Measurements from ENCODE around the gene PLPPR2. TPM values are rescaled to one million over a fixed set of nuclear protein-coding genes. Genes with fewer than 3 reads are reported as not detected.
"Not testable (repeated sequence)": the region's sequence is repeated elsewhere in the genome, so short reads cannot be mapped to it uniquely, and the experiment has no call there.

The PLPPR2 gene
- total RNA-seq, 5 donors from 2014 or later (not counting 1 experiment from before 2014, with no cell fraction given), result 8.6 to 16.2 (median 10.7) TPM

- Mint-ChIP-seq H3K27ac (peak within 1 kb of the TSS; percentile 81 to 84), H3K4me1 (peaks cover 14 to 29% (median 27%) of the 10 kb centered on the region in 3 donors), H3K27me3 (no peaks in the 10 kb centered on the region), H3K9me3 (no peaks in the 10 kb centered on the region), H3K36me3 (peaks cover 26% of the 10 kb centered on the region), H3K4me3 (peak within 1 kb of the TSS; percentile 79 to 80 (median 79))
- POLR2A ChIA-PET, result interaction anchor here in 1 of 2 donors (0.6 kb wide), 1 partner anchor 410 kb away, joined by 3 read pairs; no protein-coding TSS in a partner anchor
- Histone ChIP-seq H3K36me3 (ENCODE audit: control insufficient read depth in 2 of 2, extremely low read depth in 1 of 2, insufficient read depth in 1 of 2, low read length in 1 of 2) (peaks cover 4 to 11% of the 10 kb centered on the region in 2 donors), H3K27me3 (replicated peaks in 1 of 2; ENCODE audit: control insufficient read depth in 2 of 2, extremely low read depth in 1 of 2, insufficient read depth in 2 of 2, low read length in 1 of 2) (peaks cover 0 to 5% of the 10 kb centered on the region in 2 experiments), H3K9me3 (no peaks in the 10 kb centered on the region), H3K27ac (ENCODE audit: low read length) (peak within 1 kb of the TSS; percentile 45), H3K4me3 (ENCODE audit: control insufficient read depth in 1 of 2, extremely low read depth in 1 of 2, low read length in 1 of 2) (peak within 1 kb of the TSS; percentile 52 to 58), H3K4me1 (ENCODE audit: control insufficient read depth in 1 of 2, extremely low read depth in 1 of 2, insufficient read depth in 2 of 2, low read length in 2 of 2) (peaks cover 0 to 35% of the 10 kb centered on the region in 2 experiments)
- DNase-seq (peak; percentile 41 to 79 (median 62)), ATAC-seq (replicated peaks in 1 of 4) (peak; percentile 92 to 96 (median 92))
- WGBS (ENCODE audit: insufficient coverage), result 7% methylated on average over 42 of the region's 53 CpGs
- CTCF ChIA-PET, result interaction anchor here in 1 of 2 donors (0.6 kb wide), 1 partner anchor 37 kb away, joined by 9 read pairs; no protein-coding TSS in a partner anchor
Observed at GRCh38 chr19:11339254-11340098, 15.8 kb upstream of the PLPPR2 start, which contains the start of gene RAB3D. TSS of gene RAB3D (minus strand) at chr19:11339657. CDS start at chr19:11337399, 2,258 bp downstream.

- H3K9me3 ChIP-seq; POLR2A ChIA-PET; H3K27me3 ChIP-seq (replicated peaks in 1 of 2; ENCODE audit: control insufficient read depth in 2 of 2, extremely low read depth in 1 of 2, insufficient read depth in 2 of 2, low read length in 1 of 2); H3K36me3 ChIP-seq (ENCODE audit: control insufficient read depth in 2 of 2, extremely low read depth in 1 of 2, insufficient read depth in 1 of 2, low read length in 1 of 2); ATAC-seq (replicated peaks in 1 of 4); H3K27me3 Mint-ChIP-seq; H3K9me3 Mint-ChIP-seq; H3K27ac ChIP-seq (ENCODE audit: low read length); DNase-seq: not testable (repeated sequence)
- Histone ChIP-seq H3K4me3 (ENCODE audit: control insufficient read depth in 1 of 2, extremely low read depth in 1 of 2, low read length in 1 of 2) (peak overlapping the region; percentile 52 to 58), H3K4me1 (ENCODE audit: control insufficient read depth in 1 of 2, extremely low read depth in 1 of 2, insufficient read depth in 2 of 2, low read length in 2 of 2) (peaks cover under 1 to 39% of the 10 kb centered on the region in 2 experiments)
- H3K36me3 Mint-ChIP-seq, result peaks cover 22% of the 10 kb centered on the region
- peak overlapping the region; percentile 79 to 80 (median 79) for H3K4me3 Mint-ChIP-seq
- CTCF ChIA-PET, result interaction anchor here in 1 of 2 donors (0.6 kb wide), 1 partner anchor 36 kb away, joined by 9 read pairs; no protein-coding TSS in a partner anchor
- H3K4me1 Mint-ChIP-seq, result peaks cover 18 to 31% (median 28%) of the 10 kb centered on the region in 3 donors
- 89% methylated on average over 6 of the region's 8 CpGs for WGBS (ENCODE audit: insufficient coverage)
- H3K27ac Mint-ChIP-seq, result peak overlapping the region in 1 of 2 donors; percentile 68
Observed at GRCh38 chr19:11340099-11340467, 15.1 kb upstream of the PLPPR2 start.

GRCh38 chr19:11342429-11342828 lies 12.8 kb upstream of the PLPPR2 start:
- DNase-seq (no peak), ATAC-seq (replicated peaks in 1 of 4) (no peak)
- no peak overlapping the region for H3K4me3 ChIP-seq (ENCODE audit: control insufficient read depth in 1 of 2, extremely low read depth in 1 of 2, low read length in 1 of 2)
- Mint-ChIP-seq H3K36me3 (peaks cover 5% of the 10 kb centered on the region), H3K27ac (no peak overlapping the region), H3K4me3 (no peak overlapping the region), H3K27me3 (no peaks in the 10 kb centered on the region), H3K9me3 (no peaks in the 10 kb centered on the region), H3K4me1 (peaks cover 41 to 48% (median 46%) of the 10 kb centered on the region in 3 donors)
- CTCF ChIA-PET, result no interaction called here
- no peak overlapping the region for H3K27ac ChIP-seq (ENCODE audit: low read length)
- no CpG with 5 or more reads among the region's 3 CpGs for WGBS (ENCODE audit: insufficient coverage)
- peaks cover 4 to 54% of the 10 kb centered on the region in 2 experiments for H3K4me1 ChIP-seq (ENCODE audit: control insufficient read depth in 1 of 2, extremely low read depth in 1 of 2, insufficient read depth in 2 of 2, low read length in 2 of 2)
- POLR2A ChIA-PET, result no interaction called here
- H3K36me3 ChIP-seq (ENCODE audit: control insufficient read depth in 2 of 2, extremely low read depth in 1 of 2, insufficient read depth in 1 of 2, low read length in 1 of 2), result peaks cover 0 to 4% of the 10 kb centered on the region in 2 donors
- no peaks in the 10 kb centered on the region for H3K9me3 ChIP-seq
- peaks cover 0 to 6% of the 10 kb centered on the region in 2 experiments for H3K27me3 ChIP-seq (replicated peaks in 1 of 2; ENCODE audit: control insufficient read depth in 2 of 2, extremely low read depth in 1 of 2, insufficient read depth in 2 of 2, low read length in 1 of 2)

- H3K9me3 ChIP-seq, result no peaks in the 10 kb centered on the region
- CTCF ChIA-PET, result interaction anchor here in 1 of 2 donors (0.5 to 2.0 kb wide), 3 partner anchors 30 to 38 kb away, joined by 4 to 18 read pairs (median 13); partner anchors contain the start of gene SWSAP1
- H3K27ac ChIP-seq (ENCODE audit: low read length), result no peak overlapping the region
- Mint-ChIP-seq H3K4me1 (peaks cover 27 to 33% (median 28%) of the 10 kb centered on the region in 3 donors), H3K9me3 (peaks cover 3 to 5% (median 3%) of the 10 kb centered on the region in 3 donors), H3K27me3 (no peaks in the 10 kb centered on the region), H3K27ac (peak overlapping the region; percentile 81 to 95), H3K4me3 (peak overlapping the region; percentile 93 to 97 (median 97)), H3K36me3 (peaks cover 12% of the 10 kb centered on the region)
- H3K4me3 ChIP-seq (ENCODE audit: control insufficient read depth in 1 of 2, extremely low read depth in 1 of 2, low read length in 1 of 2), result peak overlapping the region; percentile 84 to 91
- POLR2A ChIA-PET, result interaction anchor here in 1 of 2 donors (0.7 to 1.6 kb wide), 5 partner anchors 23 to 94 kb away, joined by 3 to 9 read pairs (median 3); partner anchors contain the start of gene SWSAP1
- DNase-seq (no peak), ATAC-seq (replicated peaks in 1 of 4) (no peak)
- peaks cover 0 to 3% of the 10 kb centered on the region in 2 experiments for H3K27me3 ChIP-seq (replicated peaks in 1 of 2; ENCODE audit: control insufficient read depth in 2 of 2, extremely low read depth in 1 of 2, insufficient read depth in 2 of 2, low read length in 1 of 2)
- WGBS (ENCODE audit: insufficient coverage), result 81% methylated on average over 4 of the region's 15 CpGs
- peaks cover 0 to 4% of the 10 kb centered on the region in 2 donors for H3K36me3 ChIP-seq (ENCODE audit: control insufficient read depth in 2 of 2, extremely low read depth in 1 of 2, insufficient read depth in 1 of 2, low read length in 1 of 2)
- peaks cover 4 to 27% of the 10 kb centered on the region in 2 experiments for H3K4me1 ChIP-seq (ENCODE audit: control insufficient read depth in 1 of 2, extremely low read depth in 1 of 2, insufficient read depth in 2 of 2, low read length in 2 of 2)
Observed at GRCh38 chr19:11345122-11345803, 10.0 kb upstream of the PLPPR2 start.

- peak within 1 kb of the TSS; percentile 89 to 95 for H3K27ac Mint-ChIP-seq
- peaks cover 12% of the 10 kb centered on the region for H3K36me3 Mint-ChIP-seq
- WGBS (ENCODE audit: insufficient coverage), result 0% methylated on average over 34 of the region's 50 CpGs
- DNase-seq (peak; percentile 89 to 100 (median 99)), ATAC-seq (replicated peaks in 1 of 4) (peak; percentile 95 to 100 (median 99))
- Histone ChIP-seq H3K9me3 (no peaks in the 10 kb centered on the region), H3K27me3 (replicated peaks in 1 of 2; ENCODE audit: control insufficient read depth in 2 of 2, extremely low read depth in 1 of 2, insufficient read depth in 2 of 2, low read length in 1 of 2) (peaks cover 0 to 3% of the 10 kb centered on the region in 2 experiments), H3K4me3 (ENCODE audit: control insufficient read depth in 1 of 2, extremely low read depth in 1 of 2, low read length in 1 of 2) (peak within 1 kb of the TSS; percentile 84 to 91), H3K27ac (ENCODE audit: low read length) (peak within 1 kb of the TSS; percentile 82), H3K36me3 (ENCODE audit: control insufficient read depth in 2 of 2, extremely low read depth in 1 of 2, insufficient read depth in 1 of 2, low read length in 1 of 2) (peaks cover 0 to 4% of the 10 kb centered on the region in 2 donors), H3K4me1 (ENCODE audit: control insufficient read depth in 1 of 2, extremely low read depth in 1 of 2, insufficient read depth in 2 of 2, low read length in 2 of 2) (peaks cover 4 to 27% of the 10 kb centered on the region in 2 experiments)
- POLR2A ChIA-PET, result interaction anchor here (0.6 to 1.6 kb wide), 7 partner anchors 24 to 1805 kb away, joined by 3 to 5 read pairs (median 3); partner anchors contain the start of gene SWSAP1 (in 2 of the 2)
- peaks cover 27 to 33% (median 28%) of the 10 kb centered on the region in 3 donors for H3K4me1 Mint-ChIP-seq
- H3K4me3 Mint-ChIP-seq, result peak within 1 kb of the TSS; percentile 93 to 97 (median 97)
- peaks cover 3 to 5% (median 3%) of the 10 kb centered on the region in 3 donors for H3K9me3 Mint-ChIP-seq
- no peaks in the 10 kb centered on the region for H3K27me3 Mint-ChIP-seq
- CTCF ChIA-PET, result interaction anchor here (0.5 to 2.0 kb wide), 5 partner anchors 29 to 1127 kb away, joined by 3 to 18 read pairs (median 4); partner anchors contain the start of gene SWSAP1 (in 1 of the 2)
Observed at GRCh38 chr19:11346104-11346940, 8.9 kb upstream of the PLPPR2 start, which contains the start of the genes CCDC159 and TMEM205. TSS of gene CCDC159 (plus strand) at chr19:11346519. CDS start at chr19:11346607, 88 bp downstream. TSS of gene TMEM205 (minus strand) at chr19:11346268. CDS start at chr19:11345619, 649 bp downstream.
